ENCODE measurements around the gene HES2.
"Not testable (repeated sequence)": the region's sequence is repeated elsewhere in the genome, so short reads cannot be mapped to it uniquely, and the experiment has no call there.

HES2 gene

GRCh38 chr1:6419397-6419803, 319 bp downstream of the HES2 start:
- DNase-seq (ENCODE audit: low read depth in 1 of 2, low spot score in 1 of 2) = no peak

DNA sequence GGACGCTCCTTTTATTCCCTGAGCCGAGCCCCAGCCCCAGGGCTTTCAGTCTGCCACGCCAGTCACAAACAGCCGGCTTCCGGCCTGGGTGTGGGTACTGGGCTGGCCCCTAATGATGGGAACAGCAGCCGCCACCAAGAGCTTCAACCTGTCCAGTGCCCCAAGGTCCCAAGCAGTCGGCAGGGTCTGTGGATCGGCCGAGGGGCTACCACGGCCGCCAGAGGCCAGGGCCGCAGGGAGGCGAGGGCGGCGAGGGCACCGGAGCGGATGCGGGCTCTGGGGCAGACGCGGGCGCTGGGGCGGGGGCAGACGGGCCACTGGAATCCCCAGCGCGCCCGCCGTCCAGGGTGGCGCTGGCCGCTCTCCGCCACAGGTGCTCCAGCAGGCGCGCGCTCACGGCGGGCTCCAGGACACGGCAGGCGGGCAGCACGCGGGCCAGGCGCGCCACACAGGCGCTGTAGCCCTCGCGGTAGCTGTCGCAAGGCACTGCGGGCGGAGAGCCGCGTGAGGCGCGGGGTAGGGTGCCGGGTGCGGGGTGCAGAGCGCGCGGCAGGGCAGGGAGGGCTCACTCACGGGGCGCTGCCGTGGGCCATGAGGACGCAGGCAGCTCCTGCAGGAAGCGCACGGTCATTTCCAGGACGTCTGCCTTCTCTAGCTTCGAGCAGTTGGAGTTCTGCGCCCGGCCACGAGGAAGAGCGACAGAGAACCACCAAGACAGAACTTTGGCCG, 887 bp downstream of the HES2 start:
- DNase-seq (ENCODE audit: low read depth in 1 of 2, low spot score in 1 of 2) = no peak

DNA sequence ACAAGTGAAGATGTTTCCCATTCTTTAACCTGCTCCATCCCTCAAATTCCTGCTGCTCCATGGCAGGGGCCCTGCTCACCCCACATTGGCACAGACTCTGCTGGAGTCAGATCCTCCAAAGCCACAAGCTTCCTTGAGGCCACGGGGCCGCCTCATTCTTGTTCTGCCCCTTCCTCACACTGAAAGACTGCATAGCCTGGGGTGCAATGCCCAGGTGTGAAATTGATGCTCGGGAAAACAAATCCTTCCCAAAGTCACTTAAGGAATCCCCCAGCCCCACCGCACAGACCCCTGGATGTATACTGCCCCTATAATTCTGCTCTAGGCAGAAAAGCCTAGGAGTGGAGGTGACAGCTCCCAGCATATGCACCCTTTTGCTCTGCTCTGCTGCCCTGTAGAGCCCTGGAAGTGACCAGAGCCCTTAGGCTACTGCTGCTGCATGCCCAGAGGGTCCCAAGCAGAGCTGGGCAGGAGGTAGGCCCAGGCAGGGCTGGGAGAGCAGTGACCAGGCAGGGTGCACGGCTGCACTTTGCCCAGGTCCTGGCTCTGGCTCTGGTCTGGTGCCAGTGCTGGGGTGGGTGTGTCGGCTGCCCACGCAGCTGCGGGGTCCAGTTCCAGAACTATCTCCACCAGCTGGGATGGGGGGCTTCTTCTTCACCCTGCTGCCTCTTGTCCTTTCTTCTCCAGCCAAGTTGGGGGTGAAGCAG, 1.6 kb downstream of the HES2 start:
- no peak for DNase-seq (ENCODE audit: low read depth in 1 of 2, low spot score in 1 of 2)

DNA sequence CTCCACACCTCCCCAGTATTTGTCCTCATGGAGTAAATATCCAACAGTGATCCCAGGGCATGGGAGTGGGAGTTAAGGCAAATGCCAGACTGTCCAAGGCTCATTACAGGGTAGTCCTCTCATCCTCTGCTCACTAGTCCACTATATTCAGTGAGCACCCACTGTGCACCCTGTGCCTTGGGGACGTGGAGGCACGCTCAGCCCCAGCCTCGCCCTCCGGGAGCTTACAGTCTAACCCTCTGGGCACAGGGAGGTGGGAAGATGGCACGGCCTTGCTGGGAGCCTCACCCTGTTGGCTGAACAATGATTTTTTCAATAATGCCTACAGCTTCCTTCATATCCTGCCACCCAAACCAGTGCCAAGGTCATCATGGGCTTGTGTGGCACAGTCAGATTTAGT, 2.8 kb downstream of the HES2 start:
- no peak for DNase-seq (ENCODE audit: low read depth in 1 of 2, low spot score in 1 of 2)

DNA sequence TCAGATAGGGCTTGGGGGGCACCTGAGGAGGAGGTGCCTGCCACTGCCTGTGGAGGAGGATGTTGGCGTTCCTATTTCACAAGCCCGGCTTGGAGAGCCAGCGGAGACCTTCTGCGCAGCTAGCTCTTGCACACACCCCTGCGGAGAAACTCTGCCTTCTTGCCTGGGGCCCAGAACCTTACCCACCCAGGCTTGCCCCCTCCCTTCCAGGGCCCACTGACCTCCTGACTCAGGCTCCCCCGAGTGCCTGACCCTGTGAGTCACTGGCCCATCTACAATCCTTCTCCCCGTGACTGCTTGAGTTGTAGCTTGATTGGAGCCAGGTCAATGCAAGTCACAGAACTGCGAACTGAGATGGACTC, 3.4 kb downstream of the HES2 start:
- DNase-seq (ENCODE audit: low read depth in 1 of 2, low spot score in 1 of 2) = no peak

DNA sequence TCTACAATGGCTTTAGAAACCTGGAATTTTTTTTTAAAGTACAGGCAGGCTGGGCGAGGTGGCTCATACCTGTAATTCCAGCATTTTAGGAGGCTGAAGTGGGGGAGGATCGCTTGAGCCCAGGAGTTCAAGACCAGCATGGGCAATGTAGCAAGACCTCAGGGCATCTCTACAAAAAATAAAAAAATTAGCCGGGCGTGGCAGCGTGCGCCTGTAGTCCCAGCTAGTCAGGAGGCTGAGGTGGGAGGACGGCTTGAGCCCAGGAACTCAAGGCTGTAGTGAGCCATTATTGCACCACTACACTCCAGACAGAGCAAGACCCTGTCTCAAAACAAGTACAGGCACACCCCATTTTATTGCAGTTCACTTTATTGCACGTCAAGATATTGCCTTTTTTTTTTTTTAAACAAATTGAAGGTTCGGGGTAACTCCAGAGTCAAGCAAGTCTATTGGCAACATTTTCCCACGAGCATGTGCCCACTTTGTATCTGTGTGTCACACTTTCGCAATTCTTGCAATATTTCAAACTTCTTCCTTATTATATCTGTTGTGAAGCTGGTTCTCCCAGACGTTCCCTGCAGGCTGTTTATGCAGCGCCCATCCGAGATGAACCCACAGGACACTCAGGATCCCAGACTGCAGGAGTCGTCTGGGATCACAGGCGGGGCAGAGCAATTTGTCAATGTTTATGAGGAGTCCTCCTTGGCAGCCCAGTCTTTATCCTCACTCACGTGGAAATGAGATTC, 4.7 kb downstream of the HES2 start:
- DNase-seq (ENCODE audit: low read depth in 1 of 2, low spot score in 1 of 2) = no peak

- peak in 1 of 2 donors; percentile 53 for DNase-seq (ENCODE audit: low read depth in 1 of 2, low spot score in 1 of 2)
Measured at GRCh38 chr1:6414443-6414844, 5.3 kb downstream of the HES2 start.

GRCh38 chr1:6412896-6413295, 6.8 kb downstream of the HES2 start:
- DNase-seq (ENCODE audit: low read depth in 1 of 2, low spot score in 1 of 2) = no peak

GRCh38 chr1:6410248-6410893, 9.3 kb downstream of the HES2 start:
- DNase-seq (ENCODE audit: low read depth in 1 of 2, low spot score in 1 of 2) = no peak

DNA sequence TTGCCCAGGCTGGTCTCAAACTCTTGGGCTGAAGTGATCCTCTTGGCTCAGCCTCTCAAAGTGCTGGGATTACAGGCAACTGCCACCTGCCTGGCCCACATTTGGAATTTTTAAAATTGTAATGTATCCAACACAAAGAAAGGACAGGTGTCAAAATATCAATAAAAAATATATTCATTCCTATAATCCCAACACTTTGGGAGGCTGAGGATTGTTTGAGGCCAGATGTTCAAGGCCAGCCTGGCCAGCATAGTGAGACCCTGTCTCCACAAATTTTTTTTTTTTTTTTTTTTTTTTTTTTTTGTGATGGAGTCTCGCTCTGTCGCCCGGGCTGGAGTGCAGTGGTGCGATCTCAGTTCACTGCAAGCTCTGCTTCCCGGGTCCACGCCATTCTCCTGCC, 10.0 kb downstream of the HES2 start:
- DNase-seq (ENCODE audit: low read depth in 1 of 2, low spot score in 1 of 2) = no peak

GRCh38 chr1:6409053-6409452, 10.7 kb downstream of the HES2 start:
- no peak for DNase-seq (ENCODE audit: low read depth in 1 of 2, low spot score in 1 of 2)

DNA sequence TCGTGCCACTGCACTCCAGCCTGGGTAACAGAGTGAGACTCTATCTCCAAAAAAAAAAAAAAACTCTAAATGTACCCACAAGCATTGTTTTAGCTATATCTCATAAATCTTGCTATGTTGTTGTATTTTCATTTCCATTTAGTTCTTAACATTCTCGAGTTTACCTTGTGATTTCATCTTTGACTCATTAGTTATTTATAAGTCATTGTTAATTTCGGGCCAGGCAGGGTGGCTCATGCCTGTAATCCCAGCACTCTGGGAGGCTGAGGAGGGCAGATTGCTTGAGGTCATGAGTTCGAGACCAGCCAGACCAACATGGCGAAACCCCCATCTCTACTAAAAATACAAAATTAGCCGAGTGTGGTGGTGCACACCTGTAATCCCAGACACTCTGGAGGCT, 11.7 kb downstream of the HES2 start:
- no peak for DNase-seq (ENCODE audit: low read depth in 1 of 2, low spot score in 1 of 2)

DNA sequence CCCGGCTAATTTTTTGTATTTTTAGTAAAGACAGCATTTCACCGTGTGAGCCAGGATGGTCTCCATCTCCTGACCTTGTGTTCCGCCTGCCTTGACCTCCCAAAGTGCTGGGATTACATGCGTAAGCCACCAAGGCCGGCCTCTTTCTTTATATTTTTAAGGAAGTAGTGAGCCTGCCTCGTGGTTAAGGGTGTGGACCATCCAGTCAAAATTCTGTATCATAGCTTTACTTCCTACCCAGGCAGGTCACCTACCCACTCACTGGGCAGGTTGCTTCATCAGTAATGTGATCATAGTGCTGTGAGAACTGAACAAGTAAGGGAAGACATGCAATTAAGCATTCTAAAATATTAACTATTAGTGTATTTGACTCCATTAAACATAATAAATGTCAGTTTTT, 18.0 kb downstream of the HES2 start:
- no peak for DNase-seq (ENCODE audit: low read depth in 1 of 2, low spot score in 1 of 2)

GRCh38 chr1:6399294-6399693, 20.4 kb downstream of the HES2 start:
- DNase-seq (ENCODE audit: low read depth in 1 of 2, low spot score in 1 of 2) = no peak

- DNase-seq (ENCODE audit: low read depth in 1 of 2, low spot score in 1 of 2) = no peak
Measured at GRCh38 chr1:6397844-6398441, 21.8 kb downstream of the HES2 start.

GRCh38 chr1:6396998-6397397, 22.7 kb downstream of the HES2 start:
- no peak for DNase-seq (ENCODE audit: low read depth in 1 of 2, low spot score in 1 of 2)

DNA sequence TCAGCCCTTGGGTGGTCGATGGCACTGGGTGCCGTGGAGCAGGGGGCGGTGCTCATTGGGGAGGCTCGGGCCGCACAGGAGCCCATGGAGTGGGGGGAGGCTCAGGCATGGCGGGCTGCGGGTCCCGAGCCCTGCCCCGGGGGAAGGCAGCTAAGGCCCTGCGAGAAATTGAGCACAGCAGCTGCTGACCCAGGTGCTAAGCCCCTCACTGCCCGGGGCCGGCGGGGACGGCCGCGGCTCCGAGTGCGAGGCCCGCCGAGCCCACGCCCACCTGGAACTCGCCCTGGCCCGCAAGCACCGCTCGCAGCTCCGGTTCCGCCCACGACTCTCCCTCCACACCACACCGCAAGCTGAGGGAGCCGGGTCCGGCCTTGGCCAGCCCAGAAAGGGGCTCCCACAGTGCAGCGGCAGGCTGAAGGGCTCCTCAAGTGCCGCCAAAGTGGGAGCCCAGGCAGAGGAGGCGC, 23.9 kb downstream of the HES2 start:
- not testable (repeated sequence) for DNase-seq (ENCODE audit: low read depth in 1 of 2, low spot score in 1 of 2)

GRCh38 chr1:6395130-6395529, 24.6 kb downstream of the HES2 start:
- not testable (repeated sequence) for DNase-seq (ENCODE audit: low read depth in 1 of 2, low spot score in 1 of 2)

- DNase-seq (ENCODE audit: low read depth in 1 of 2, low spot score in 1 of 2) = peak; percentile 83 to 86
Measured at GRCh38 chr1:6393400-6394187, 26.1 kb downstream of the HES2 start, which contains the start of gene ACOT7. ACOT7 (minus strand) TSS chr1:6393767; CDS start chr1:6393399, 368 bp downstream.

DNA sequence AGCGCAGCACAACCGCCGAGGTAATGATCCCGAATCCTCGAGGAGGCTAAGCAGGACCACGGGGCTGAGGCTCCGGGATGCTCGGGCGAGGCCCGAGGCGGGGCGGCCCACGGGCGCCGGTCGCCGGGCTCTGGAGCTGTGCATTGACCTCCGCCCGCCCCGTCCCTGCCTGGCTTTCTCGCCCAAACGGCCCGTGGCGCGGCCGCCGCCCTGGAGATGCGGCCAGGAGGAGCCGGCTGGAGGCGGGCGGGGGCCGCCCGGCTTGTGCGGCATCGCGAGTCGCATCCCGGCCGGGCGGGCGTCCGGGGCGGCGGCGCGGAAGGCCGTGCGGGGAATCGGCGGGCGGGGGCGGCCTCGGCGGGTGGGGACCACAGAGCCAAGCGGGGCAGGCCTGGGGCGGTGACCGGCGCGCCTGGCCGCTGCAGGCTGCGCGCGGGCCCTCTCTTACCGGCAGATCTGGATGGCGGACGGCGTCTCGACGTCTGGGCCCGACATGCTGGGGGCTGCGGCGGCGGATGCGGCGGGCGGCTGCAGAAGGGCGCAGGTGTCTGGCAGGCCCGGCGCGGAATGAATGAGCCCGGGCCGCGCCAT, 26.8 kb downstream of the HES2 start:
- DNase-seq (ENCODE audit: low read depth in 1 of 2, low spot score in 1 of 2) = peak in 1 of 2 donors; percentile 19

Measured in activated CD4-positive, alpha-beta T cell treated with anti-CD3 and anti-CD28 coated beads, Interleukin-2, amount 50 U/mL, for 24 hours (primary cell).